Mammary epithelial cell (primary cell): Measurements from ENCODE around the gene GSG1L.

Source experiments
- EZH2 ChIP-seq: IDR thresholded peaks from 2 replicates; pipeline ENCODE4 v1.6.1; 2012; ENCODE audit warnings: low read length, inconsistent platforms, borderline replicate concordance
- TF ChIP-seq, protein P1 (sequence below), 2 donors: IDR thresholded peaks in 1 of 2; conservative IDR thresholded peaks in 1 of 2; 2 replicates each; pipeline ENCODE4 v1.5.1; 2011 to 2012; ENCODE audit warnings: inconsistent platforms in 2 of 2, low read length in 2 of 2, mild to moderate bottlenecking in 2 of 2, control low read depth in 1 of 2, low read depth in 1 of 2; ENCODE audit not compliant: insufficient read depth in 1 of 2; ENCODE audit errors: extremely low read depth in 1 of 2

DNA sequence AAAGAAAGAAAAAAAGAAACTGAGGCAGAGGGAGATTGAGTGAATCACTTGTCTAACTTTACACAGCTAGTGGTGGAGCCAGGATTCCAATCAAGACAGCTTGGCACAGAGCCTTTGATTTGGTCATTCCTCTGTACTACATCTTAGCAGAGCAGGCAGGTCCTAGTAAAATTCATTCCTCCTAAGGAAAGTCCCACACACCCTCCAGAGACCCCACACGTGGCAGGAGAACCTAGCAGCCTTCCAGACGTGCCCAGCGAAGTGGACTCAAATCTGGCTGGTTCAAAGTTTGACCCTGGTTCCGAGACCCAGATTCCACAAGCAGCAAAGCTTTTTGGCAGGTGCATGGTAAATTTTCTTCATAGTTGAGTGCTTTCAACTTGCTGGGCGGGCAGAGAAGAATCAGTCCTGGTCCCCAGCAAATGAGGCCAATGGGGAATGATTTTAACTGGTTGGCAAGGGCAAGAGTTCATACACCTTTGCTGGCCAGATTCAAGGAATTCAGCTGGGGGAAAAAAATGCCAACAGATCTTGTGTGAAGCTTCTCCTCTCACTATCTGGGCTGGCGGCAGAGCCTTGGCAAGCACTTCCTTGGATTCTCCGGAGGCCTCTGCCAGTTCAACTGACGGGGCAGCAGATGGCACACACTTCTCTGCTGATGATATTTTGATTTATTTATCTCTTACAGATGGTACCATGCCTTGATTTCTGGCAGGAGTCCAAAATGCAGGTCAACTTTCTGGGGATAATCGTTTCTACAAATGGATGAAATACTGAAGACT is 82.4 kb downstream of the GSG1L start:
- TF ChIP-seq, protein P1, sequence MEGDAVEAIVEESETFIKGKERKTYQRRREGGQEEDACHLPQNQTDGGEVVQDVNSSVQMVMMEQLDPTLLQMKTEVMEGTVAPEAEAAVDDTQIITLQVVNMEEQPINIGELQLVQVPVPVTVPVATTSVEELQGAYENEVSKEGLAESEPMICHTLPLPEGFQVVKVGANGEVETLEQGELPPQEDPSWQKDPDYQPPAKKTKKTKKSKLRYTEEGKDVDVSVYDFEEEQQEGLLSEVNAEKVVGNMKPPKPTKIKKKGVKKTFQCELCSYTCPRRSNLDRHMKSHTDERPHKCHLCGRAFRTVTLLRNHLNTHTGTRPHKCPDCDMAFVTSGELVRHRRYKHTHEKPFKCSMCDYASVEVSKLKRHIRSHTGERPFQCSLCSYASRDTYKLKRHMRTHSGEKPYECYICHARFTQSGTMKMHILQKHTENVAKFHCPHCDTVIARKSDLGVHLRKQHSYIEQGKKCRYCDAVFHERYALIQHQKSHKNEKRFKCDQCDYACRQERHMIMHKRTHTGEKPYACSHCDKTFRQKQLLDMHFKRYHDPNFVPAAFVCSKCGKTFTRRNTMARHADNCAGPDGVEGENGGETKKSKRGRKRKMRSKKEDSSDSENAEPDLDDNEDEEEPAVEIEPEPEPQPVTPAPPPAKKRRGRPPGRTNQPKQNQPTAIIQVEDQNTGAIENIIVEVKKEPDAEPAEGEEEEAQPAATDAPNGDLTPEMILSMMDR (conservative IDR thresholded peaks at IDR 0.05 in 1 of 2, IDR thresholded peaks at IDR 0.05 in 1 of 2; ENCODE audit: extremely low read depth in 1 of 2, insufficient read depth in 1 of 2, low read depth in 1 of 2, low read length in 2 of 2) = no peak
- no peak for TF ChIP-seq EZH2
